Measurements from ENCODE around the gene ZBTB46.

DNA sequence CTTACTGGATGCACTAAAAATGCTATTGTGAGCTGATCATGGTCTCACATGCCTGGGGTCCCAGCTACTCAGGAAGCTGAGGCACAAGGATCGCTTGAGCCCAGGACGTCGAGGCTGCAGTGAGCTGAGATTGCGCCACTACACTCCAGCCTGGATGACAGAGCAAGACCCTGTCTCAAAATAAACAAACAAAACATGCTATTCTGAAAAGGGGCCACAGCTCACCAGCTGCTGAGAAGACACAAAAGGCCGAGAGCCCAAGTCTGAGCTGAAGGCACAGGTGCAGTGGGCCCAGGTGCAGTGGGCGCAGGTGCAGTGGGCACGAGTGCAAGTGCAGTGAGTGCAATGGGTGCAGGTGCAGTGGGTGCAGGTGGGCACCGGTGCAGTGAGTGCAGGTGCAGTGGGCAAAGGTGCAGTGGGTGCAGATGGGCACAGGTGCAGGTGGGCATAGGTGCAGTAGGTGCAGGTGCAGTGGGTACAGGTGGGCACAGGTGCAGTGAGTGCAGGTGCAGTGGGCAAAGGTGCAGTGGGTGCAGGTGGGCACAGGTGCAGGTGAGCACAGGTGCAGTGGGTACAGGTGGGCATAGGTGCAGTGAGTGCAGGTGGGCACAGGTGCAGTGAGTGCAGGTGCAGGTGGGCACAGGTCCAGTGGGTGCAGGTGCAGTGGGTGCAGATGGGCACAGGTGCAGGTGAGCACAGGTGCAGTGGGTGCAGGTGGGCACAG lies 16.0 kb downstream of the ZBTB46 start:
- TF ChIP-seq, protein P1, sequence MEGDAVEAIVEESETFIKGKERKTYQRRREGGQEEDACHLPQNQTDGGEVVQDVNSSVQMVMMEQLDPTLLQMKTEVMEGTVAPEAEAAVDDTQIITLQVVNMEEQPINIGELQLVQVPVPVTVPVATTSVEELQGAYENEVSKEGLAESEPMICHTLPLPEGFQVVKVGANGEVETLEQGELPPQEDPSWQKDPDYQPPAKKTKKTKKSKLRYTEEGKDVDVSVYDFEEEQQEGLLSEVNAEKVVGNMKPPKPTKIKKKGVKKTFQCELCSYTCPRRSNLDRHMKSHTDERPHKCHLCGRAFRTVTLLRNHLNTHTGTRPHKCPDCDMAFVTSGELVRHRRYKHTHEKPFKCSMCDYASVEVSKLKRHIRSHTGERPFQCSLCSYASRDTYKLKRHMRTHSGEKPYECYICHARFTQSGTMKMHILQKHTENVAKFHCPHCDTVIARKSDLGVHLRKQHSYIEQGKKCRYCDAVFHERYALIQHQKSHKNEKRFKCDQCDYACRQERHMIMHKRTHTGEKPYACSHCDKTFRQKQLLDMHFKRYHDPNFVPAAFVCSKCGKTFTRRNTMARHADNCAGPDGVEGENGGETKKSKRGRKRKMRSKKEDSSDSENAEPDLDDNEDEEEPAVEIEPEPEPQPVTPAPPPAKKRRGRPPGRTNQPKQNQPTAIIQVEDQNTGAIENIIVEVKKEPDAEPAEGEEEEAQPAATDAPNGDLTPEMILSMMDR (conservative IDR thresholded peaks at IDR 0.05), result no peak
- no peak for TF ChIP-seq ZFX (IDR thresholded peaks at IDR 0.05)

Measured in C4-2B (cell line).